Neural cell (in vitro differentiated cells): Measurements from ENCODE around the gene KLF9.

ENCODE experiments used
- EP300 ChIP-seq: fragments of 450-650 bp; conservative IDR thresholded peaks from 2 replicates; pipeline ENCODE4 v1.6.1; 2014; ENCODE audit warnings: antibody characterized with exemption, mild to moderate bottlenecking, moderate library complexity; ENCODE audit not compliant: poor library complexity, severe bottlenecking
- POLR2AphosphoS5 ChIP-seq: IDR thresholded peaks from 2 replicates; pipeline ENCODE4 v1.6.1; 2012
- RAD21 ChIP-seq: fragments of 450-650 bp; conservative IDR thresholded peaks from 2 replicates; pipeline ENCODE4 v1.6.1; 2014; ENCODE audit warnings: antibody characterized with exemption, mild to moderate bottlenecking, moderate library complexity
- TAF1 ChIP-seq: IDR thresholded peaks from 2 replicates; pipeline ENCODE4 v1.6.1; 2012; ENCODE audit warnings: low read depth
- TF ChIP-seq, protein P1 (sequence below): fragments of 450-650 bp; IDR thresholded peaks from 2 replicates; pipeline ENCODE4 v1.5.1; 2014; ENCODE audit warnings: antibody characterized with exemption, mild to moderate bottlenecking, moderate library complexity; ENCODE audit not compliant: poor library complexity, severe bottlenecking
- TF ChIP-seq, protein P2 (sequence below): IDR thresholded peaks from 2 replicates; pipeline ENCODE4 v1.6.1; 2012; ENCODE audit warnings: borderline replicate concordance

DNA sequence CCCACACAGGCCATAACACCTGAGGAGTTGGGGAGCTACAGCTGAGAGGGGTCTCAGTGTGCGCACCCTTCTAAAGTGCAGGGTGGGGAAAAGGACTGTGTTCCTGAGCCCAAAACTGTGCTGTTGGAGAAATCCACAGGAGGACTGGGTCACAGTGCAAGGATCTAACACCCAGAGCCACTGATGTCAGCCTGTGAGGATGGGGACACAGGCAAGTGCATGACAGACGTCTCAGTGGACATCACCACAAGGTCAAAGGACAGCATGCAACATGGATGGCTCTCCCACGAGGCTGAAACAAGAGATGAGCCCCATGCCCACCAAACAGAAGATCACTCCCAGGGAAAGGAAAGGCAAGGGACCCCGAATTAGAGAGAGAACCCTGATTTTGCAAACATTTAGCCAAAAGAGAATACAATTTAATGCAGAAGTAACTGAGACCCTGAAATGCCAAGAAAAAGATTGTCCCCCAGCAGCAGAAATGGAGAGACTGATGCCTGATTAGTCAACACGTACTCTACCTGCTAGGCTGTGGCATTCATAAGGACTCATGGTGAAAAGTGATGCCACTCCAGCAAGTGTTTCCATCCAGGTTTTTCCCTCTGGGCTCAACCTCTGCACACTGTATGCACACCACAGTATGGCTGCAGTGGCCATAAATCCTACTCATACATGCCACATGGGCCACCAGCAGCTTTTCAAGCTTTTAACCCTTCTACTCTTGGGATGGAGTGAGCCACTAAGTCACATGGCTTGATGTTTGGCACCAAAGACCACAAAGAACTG lies 14.2 kb downstream of the KLF9 start:
- TF ChIP-seq, protein P1, sequence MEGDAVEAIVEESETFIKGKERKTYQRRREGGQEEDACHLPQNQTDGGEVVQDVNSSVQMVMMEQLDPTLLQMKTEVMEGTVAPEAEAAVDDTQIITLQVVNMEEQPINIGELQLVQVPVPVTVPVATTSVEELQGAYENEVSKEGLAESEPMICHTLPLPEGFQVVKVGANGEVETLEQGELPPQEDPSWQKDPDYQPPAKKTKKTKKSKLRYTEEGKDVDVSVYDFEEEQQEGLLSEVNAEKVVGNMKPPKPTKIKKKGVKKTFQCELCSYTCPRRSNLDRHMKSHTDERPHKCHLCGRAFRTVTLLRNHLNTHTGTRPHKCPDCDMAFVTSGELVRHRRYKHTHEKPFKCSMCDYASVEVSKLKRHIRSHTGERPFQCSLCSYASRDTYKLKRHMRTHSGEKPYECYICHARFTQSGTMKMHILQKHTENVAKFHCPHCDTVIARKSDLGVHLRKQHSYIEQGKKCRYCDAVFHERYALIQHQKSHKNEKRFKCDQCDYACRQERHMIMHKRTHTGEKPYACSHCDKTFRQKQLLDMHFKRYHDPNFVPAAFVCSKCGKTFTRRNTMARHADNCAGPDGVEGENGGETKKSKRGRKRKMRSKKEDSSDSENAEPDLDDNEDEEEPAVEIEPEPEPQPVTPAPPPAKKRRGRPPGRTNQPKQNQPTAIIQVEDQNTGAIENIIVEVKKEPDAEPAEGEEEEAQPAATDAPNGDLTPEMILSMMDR = no peak
- TF ChIP-seq POLR2AphosphoS5 (no peak), EP300 (no peak), TAF1 (no peak), RAD21 (no peak)
- TF ChIP-seq, protein P2, sequence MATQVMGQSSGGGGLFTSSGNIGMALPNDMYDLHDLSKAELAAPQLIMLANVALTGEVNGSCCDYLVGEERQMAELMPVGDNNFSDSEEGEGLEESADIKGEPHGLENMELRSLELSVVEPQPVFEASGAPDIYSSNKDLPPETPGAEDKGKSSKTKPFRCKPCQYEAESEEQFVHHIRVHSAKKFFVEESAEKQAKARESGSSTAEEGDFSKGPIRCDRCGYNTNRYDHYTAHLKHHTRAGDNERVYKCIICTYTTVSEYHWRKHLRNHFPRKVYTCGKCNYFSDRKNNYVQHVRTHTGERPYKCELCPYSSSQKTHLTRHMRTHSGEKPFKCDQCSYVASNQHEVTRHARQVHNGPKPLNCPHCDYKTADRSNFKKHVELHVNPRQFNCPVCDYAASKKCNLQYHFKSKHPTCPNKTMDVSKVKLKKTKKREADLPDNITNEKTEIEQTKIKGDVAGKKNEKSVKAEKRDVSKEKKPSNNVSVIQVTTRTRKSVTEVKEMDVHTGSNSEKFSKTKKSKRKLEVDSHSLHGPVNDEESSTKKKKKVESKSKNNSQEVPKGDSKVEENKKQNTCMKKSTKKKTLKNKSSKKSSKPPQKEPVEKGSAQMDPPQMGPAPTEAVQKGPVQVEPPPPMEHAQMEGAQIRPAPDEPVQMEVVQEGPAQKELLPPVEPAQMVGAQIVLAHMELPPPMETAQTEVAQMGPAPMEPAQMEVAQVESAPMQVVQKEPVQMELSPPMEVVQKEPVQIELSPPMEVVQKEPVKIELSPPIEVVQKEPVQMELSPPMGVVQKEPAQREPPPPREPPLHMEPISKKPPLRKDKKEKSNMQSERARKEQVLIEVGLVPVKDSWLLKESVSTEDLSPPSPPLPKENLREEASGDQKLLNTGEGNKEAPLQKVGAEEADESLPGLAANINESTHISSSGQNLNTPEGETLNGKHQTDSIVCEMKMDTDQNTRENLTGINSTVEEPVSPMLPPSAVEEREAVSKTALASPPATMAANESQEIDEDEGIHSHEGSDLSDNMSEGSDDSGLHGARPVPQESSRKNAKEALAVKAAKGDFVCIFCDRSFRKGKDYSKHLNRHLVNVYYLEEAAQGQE = no peak
